Stomach (tissue), 4 donors: Measurements from ENCODE around the gene DRP2.
"Not testable (repeated sequence)": the region's sequence is repeated elsewhere in the genome, so short reads cannot be mapped to it uniquely, and the experiment has no call there.

Source experiments
- CTCF ChIP-seq, 7 experiments: fragments of 450-650 bp in 4 of 7; fragments of 200-600 bp in 3 of 7; sonication (generic) in 3 of 7; IDR thresholded peaks; one replicate each; pipeline ENCODE4 v1.5.1; 2016 to 2019; ENCODE audit warnings: antibody characterized with exemption in 7 of 7, control low read depth in 2 of 7, mild to moderate bottlenecking in 1 of 7
- POLR2A ChIP-seq, 4 donors: fragments of 450-650 bp; IDR thresholded peaks; one replicate each; pipeline ENCODE4 v1.6.1; 2016; ENCODE audit warnings: antibody characterized with exemption in 4 of 4, control low read depth in 2 of 4, mild to moderate bottlenecking in 1 of 4, moderate library complexity in 1 of 4
- POLR2AphosphoS5 ChIP-seq, 3 donors: sonication (generic); formaldehyde crosslinking; IDR thresholded peaks; one replicate each; pipeline ENCODE4 v1.6.1; 2016; ENCODE audit warnings: antibody characterized with exemption in 3 of 3

- TF ChIP-seq CTCF, POLR2A, POLR2AphosphoS5 (IDR thresholded peaks at IDR 0.05): not testable (repeated sequence)
These were observed 34.7 kb upstream of the DRP2 start for GRCh38 chrX:101184876-101185275.
